WTC11 (cell line): ENCODE measurements around the gene NOD1. TPM values are rescaled to one million over a fixed set of nuclear protein-coding genes. Genes with fewer than 3 reads are reported as not detected.

Source experiments
- ATAC-seq: fragments of 200-7000 bp; cut with Tn5 transposase; 2 replicates; pipeline ENCODE4 v1.10.0; 2021; ENCODE audit warnings: mild to moderate bottlenecking, moderate library complexity
- CTCF ChIA-PET: fragments of 300-600 bp; sonication (Branson Sonifier 250); formaldehyde crosslinking; loops from one replicate; lab custom pipeline; 2021; ENCODE audit warnings: antibody characterized with exemption; lab: Charles Lee
- POLR2A ChIA-PET: fragments of 350-600 bp; sonication (Branson Sonifier 250); formaldehyde crosslinking; loops from one replicate; lab custom pipeline; 2021; ENCODE audit warnings: antibody characterized with exemption; lab: Charles Lee
- DNase-seq: peaks from one replicate; pipeline ENCODE4 v3.0.0; 2021; ENCODE audit warnings: low spot score
- H3K27ac Mint-ChIP-seq: 2 replicates; pipeline ENCODE4 v1.8.0; 2021; ENCODE audit warnings: mixed read lengths
- H3K27me3 Mint-ChIP-seq: 2 replicates; pipeline ENCODE4 v1.8.0; 2021; ENCODE audit warnings: low read depth, mild to moderate bottlenecking, moderate library complexity, mixed read lengths
- H3K36me3 Mint-ChIP-seq: 2 replicates; pipeline ENCODE4 v1.8.0; 2021; ENCODE audit warnings: mixed read lengths
- H3K4me1 Mint-ChIP-seq: 2 replicates; pipeline ENCODE4 v1.8.0; 2022; ENCODE audit warnings: mixed read lengths
- H3K4me3 Mint-ChIP-seq: 2 replicates; pipeline ENCODE4 v1.8.0; 2021; ENCODE audit warnings: mild to moderate bottlenecking, moderate library complexity, mixed read lengths
- H3K9me3 Mint-ChIP-seq: 2 replicates; pipeline ENCODE4 v1.8.0; 2021; ENCODE audit warnings: mixed read lengths
- AFF4 ChIP-seq: sonication (generic); formaldehyde crosslinking; IDR thresholded peaks from 2 replicates; pipeline ENCODE4 v1.8.1; 2023; ENCODE audit warnings: mild to moderate bottlenecking, missing genetic modification reagents, borderline replicate concordance
- CDX4 ChIP-seq: fragments of 250-450 bp; sonication (Bioruptor Pico); IDR thresholded peaks from 2 replicates; pipeline ENCODE4 v1.9.0; 2021; ENCODE audit warnings: moderate library complexity, mild to moderate bottlenecking, inconsistent platforms, borderline replicate concordance
- CTCF ChIP-seq: fragments of 200-600 bp; IDR thresholded peaks from 2 replicates; pipeline ENCODE4 v1.8.0; 2022; ENCODE audit warnings: antibody characterized with exemption
- E2F5 ChIP-seq: sonication (generic); formaldehyde crosslinking; IDR thresholded peaks from 2 replicates; pipeline ENCODE4 v1.8.1; 2022; ENCODE audit warnings: mild to moderate bottlenecking, moderate library complexity, missing genetic modification reagents
- ERG ChIP-seq: fragments of 250-450 bp; sonication (Bioruptor Pico); IDR thresholded peaks from 2 replicates; pipeline ENCODE4 v1.8.0; 2021; ENCODE audit warnings: mild to moderate bottlenecking
- FOXK1 ChIP-seq: sonication (generic); formaldehyde crosslinking; IDR thresholded peaks from 2 replicates; pipeline ENCODE4 v1.8.0; 2022; ENCODE audit warnings: mild to moderate bottlenecking, moderate library complexity, missing genetic modification reagents
- HMGA2 ChIP-seq: fragments of 250-450 bp; sonication (Bioruptor Pico); IDR thresholded peaks from 2 replicates; pipeline ENCODE4 v1.4.0; 2021; ENCODE audit warnings: mild to moderate bottlenecking, moderate library complexity
- JUN ChIP-seq: sonication (generic); formaldehyde crosslinking; IDR thresholded peaks from 2 replicates; pipeline ENCODE4 v1.8.0; 2023; ENCODE audit warnings: mild to moderate bottlenecking, missing genetic modification reagents
- RELA ChIP-seq: sonication (generic); formaldehyde crosslinking; IDR thresholded peaks from 2 replicates; pipeline ENCODE4 v1.8.1; 2022; ENCODE audit warnings: missing genetic modification reagents, mild to moderate bottlenecking, borderline replicate concordance
- STAT6 ChIP-seq: sonication (generic); formaldehyde crosslinking; conservative IDR thresholded peaks from 2 replicates; pipeline ENCODE4 v1.8.1; 2023; ENCODE audit warnings: mild to moderate bottlenecking, low read depth, missing genetic modification reagents, moderate library complexity
- TEAD4 ChIP-seq: sonication (generic); formaldehyde crosslinking; IDR thresholded peaks from 2 replicates; pipeline ENCODE4 v1.8.0; 2022; ENCODE audit warnings: mild to moderate bottlenecking, missing genetic modification reagents
- ZNF138 ChIP-seq: sonication (generic); formaldehyde crosslinking; conservative IDR thresholded peaks from 2 replicates; pipeline ENCODE4 v1.8.1; 2022; ENCODE audit warnings: mild to moderate bottlenecking, moderate library complexity, missing genetic modification reagents
- ZNF281 ChIP-seq: sonication (generic); formaldehyde crosslinking; IDR thresholded peaks from 2 replicates; pipeline ENCODE4 v1.8.0; 2023; ENCODE audit warnings: mild to moderate bottlenecking, missing genetic modification reagents
- ZNF396 ChIP-seq: fragments of 250-450 bp; sonication (Bioruptor Pico); IDR thresholded peaks from 2 replicates; pipeline ENCODE4 v1.8.0; 2021; ENCODE audit warnings: mild to moderate bottlenecking, moderate library complexity, borderline replicate concordance
- ZNF532 ChIP-seq: fragments of 250-450 bp; sonication (Bioruptor Pico); IDR thresholded peaks from 2 replicates; pipeline ENCODE4 v1.9.0; 2021; ENCODE audit warnings: mild to moderate bottlenecking, borderline replicate concordance
- total RNA-seq: library from RNA; stranded (reverse); gene quantifications from 3 replicates; pipeline ENCODE4 v1.2.3, GENCODE V29; 2021

NOD1 gene
- total RNA-seq, 1 experiment from 2014 or later = 6.4 TPM

GRCh38 chr7:30433506-30433905 lies 45.1 kb downstream of the NOD1 start:
- CTCF ChIA-PET = interaction anchor here (1.1 to 1.9 kb wide), 2 partner anchors 131 to 158 kb away, joined by 4 read pairs; no protein-coding TSS in a partner anchor
- DNase-seq (no peak), ATAC-seq (no peak)
- H3K27ac Mint-ChIP-seq = peak overlapping the region; percentile 76; the same call in 1 of the 2 replicates
- POLR2A ChIA-PET = no interaction called here
- no peak overlapping the region for H3K4me3 Mint-ChIP-seq
- H3K27me3 Mint-ChIP-seq = no peaks in the 10 kb centered on the region; the same call in 1 of the 2 replicates
- peaks cover 12% of the 10 kb centered on the region for H3K9me3 Mint-ChIP-seq
- H3K4me1 Mint-ChIP-seq = peaks cover 29% of the 10 kb centered on the region
- H3K36me3 Mint-ChIP-seq = peaks cover 18% of the 10 kb centered on the region
- TF ChIP-seq STAT6 (CRISPR knock-in tag) = no peak
- no peak for TF ChIP-seq JUN
- no peak for TF ChIP-seq HMGA2 (CRISPR knock-in tag)
- TF ChIP-seq ZNF138 = no peak
- TF ChIP-seq ZNF281 (CRISPR knock-in tag) = no peak
- TF ChIP-seq TEAD4 = no peak
- TF ChIP-seq ERG (CRISPR knock-in tag) = no peak
- no peak for TF ChIP-seq ZNF396 (CRISPR knock-in tag)
- no peak for TF ChIP-seq E2F5 (CRISPR knock-in tag)
- no peak for TF ChIP-seq CDX4
- TF ChIP-seq RELA = no peak
- TF ChIP-seq FOXK1 (CRISPR knock-in tag) = no peak
- no peak for TF ChIP-seq AFF4
- no peak for TF ChIP-seq ZNF532 (CRISPR knock-in tag)
- TF ChIP-seq CTCF = no peak
